Muscle of arm (tissue), 12 donors: ENCODE data around the gene LPIN1. TPM values are rescaled to one million over a fixed set of nuclear protein-coding genes. Genes with fewer than 3 reads are reported as not detected.

Experiments used
- DNase-seq: peaks from one replicate; pipeline ENCODE4 v3.0.0-alpha.2; 2013
- polyA plus RNA-seq, 12 donors: library from polyadenylated mRNA; unstranded; fragments of 120-200 nt; gene quantifications; one replicate each; pipeline ENCODE4 v1.2.1, GENCODE V29; 2013; ENCODE audit not compliant: insufficient read length in 12 of 12

Gene LPIN1
- polyA plus RNA-seq, 12 donors: 13.8 to 207 (median 21.0) TPM

GRCh38 chr2:11742702-11743357, 3.6 kb upstream of the LPIN1 start:
- no peak for DNase-seq

DNA sequence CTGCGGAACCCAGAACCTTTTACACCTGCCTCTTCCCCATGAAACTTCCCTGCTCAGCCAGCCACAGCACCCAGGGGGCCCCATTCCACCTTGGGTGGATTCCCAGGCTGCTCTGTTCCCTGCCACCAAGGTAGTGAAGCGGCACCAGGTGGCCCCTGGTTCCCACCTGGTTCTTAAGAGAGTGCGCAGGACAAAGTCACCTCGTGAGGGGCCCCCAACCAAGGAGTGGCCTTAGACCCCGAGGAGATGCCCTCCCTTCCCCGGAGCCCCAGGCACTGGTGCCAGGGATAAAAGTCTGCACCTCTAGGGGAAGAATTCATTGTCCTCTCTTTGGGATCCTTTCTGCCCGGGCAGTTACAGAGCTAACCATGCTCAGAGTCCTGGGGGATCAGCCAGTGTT, 3.1 kb upstream of the LPIN1 start:
- DNase-seq: no peak

GRCh38 chr2:11743846-11744553, 2.4 kb upstream of the LPIN1 start:
- DNase-seq: peak; percentile 93

- DNase-seq: peak; percentile 25
Measured at GRCh38 chr2:11744631-11745394, 1.6 kb upstream of the LPIN1 start.

DNA sequence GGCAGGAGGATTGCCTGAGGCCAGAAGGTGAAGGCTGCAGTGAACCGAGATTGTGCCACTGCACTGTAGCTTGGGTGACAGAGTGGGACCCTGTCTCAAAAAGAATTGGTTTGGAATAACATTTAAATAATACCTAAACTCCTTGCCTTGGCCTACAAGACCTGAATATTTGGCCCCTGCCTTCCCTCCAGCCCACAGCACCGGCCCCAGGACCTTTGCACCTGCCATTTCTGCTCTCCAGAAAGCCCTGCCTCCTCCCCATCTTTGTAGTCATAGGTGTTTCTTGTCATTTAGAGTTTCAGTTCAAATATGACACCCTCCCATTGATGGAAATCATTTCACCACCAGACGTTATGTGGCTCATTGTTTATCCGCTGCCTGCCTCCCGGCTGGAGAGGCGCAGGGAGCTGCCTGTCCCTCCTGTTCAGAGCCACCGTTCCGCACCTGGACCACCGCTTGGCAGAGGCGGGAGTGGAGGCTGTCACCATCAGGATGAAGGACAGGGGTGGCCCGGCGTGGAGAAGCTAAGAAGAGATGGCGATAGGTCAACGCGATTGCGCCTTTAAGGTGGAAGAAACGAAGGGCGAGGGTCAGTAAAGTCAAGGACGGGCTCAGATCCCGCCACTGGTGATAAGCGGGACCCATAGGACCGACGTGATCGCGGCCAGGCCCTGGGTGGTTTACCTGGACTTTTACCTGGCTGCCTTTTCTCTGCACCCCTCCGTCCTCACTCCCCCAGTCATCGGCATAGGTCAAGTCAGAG, 638 bp upstream of the LPIN1 start:
- no peak for DNase-seq

- DNase-seq: peak; percentile 26
Measured at GRCh38 chr2:11746807-11747459, 501 bp downstream of the LPIN1 start.

DNA sequence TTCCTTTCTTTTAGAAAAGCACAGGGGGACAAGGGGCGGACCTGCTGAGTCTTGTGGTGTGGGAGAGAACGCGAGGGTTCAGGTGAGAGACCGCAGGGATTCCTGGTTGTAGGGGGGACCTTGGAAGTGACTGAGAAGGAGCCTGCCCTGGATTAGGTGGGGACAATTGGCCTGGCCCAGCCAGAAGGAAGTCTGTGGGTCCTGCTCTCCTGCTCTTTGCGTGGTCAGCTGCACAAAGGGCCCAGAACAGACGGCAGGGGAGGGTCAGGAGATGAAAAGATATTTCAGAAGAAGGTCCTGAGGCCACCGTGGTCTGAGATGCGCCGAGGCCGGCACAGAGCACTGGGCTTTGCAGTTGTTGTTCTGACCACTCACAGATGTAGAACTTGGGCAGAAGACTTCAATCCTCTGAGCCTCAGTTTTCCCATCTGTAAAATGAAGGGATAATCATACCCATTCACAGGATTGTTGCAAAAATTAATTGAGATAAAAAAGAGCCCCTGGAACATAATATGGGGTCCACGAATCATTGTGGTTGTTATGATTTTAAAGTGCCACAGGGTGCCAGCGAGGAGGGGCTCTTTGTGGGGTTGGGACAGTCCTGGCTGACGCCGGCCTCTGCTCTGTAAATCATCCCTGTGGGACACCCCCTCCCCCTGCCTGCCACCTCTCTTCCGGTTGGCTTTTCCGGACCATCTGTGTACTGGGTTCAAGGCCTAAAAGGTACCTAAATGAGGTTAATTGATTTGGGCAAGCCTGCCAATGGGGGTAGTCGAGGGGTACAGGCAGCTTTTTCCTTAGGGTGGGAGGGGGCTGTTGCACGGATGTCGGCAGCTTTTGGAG, 1.8 kb downstream of the LPIN1 start:
- DNase-seq: no peak

DNA sequence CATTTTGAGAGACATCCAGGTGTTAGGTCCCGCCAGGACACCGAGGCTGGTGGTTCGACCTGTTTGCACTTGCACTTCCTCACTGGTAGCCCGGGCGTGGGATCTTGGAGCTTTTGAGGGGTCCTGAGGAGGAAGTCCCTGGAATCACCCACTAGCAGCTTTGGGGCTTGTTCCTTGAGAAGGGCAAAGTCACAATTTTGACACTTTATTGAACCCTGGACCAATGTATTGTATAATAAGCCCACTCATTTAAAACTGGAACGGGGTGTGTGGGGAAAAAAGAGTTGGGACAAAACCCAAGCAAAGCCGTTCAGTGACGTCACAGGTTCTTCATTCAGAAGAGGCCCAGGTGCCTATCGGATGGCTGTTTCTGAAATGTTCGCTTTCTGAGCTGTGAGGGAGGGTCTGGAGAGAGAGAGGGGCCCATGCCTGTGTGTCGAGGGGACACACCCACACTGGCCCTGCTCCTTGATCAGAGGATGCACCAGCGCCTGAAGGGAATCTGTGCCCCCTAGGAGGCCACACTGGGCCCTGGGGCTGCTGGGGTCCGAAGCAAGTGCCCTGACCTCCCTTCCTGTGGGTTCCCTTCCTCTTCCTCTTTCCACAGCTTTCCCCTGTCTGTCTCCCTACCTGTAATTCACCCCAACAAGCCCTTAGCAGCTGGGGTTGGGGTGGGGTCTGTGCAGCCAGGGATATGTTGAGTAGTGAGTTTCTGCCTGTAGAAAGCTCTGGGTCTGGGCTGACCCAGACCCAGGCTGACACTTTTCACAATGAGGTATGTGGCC, 2.6 kb downstream of the LPIN1 start:
- DNase-seq: no peak

- no peak for DNase-seq
Measured at GRCh38 chr2:11749646-11750349, 3.4 kb downstream of the LPIN1 start.

- DNase-seq: no peak
Measured at GRCh38 chr2:11750422-11750821, 4.0 kb downstream of the LPIN1 start.

- no peak for DNase-seq
Measured at GRCh38 chr2:11750917-11751316, 4.5 kb downstream of the LPIN1 start.

DNA sequence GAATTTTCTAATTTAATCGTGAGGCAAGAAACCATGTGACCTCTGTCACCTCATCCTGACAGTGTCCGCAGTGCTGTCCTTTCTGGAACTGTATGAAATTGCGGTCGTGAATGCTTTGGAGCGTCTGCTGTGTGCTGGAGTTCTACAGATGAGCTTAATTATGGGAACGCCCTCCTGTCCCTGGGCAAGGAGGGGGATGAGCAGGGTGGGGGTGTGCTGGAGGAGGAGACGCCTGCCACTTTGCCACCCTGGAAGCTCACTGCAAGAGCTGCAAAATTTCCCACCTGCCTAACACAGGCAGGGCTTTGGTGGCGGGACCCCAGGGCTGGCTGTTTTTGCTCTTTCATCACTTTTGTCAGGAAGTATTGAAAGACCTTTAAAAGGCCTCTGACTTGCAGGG, 6.5 kb downstream of the LPIN1 start:
- DNase-seq: no peak

- DNase-seq: no peak
Measured at GRCh38 chr2:11753452-11753885, 7.0 kb downstream of the LPIN1 start.

- no peak for DNase-seq
Measured at GRCh38 chr2:11753886-11754699, 7.7 kb downstream of the LPIN1 start.

DNA sequence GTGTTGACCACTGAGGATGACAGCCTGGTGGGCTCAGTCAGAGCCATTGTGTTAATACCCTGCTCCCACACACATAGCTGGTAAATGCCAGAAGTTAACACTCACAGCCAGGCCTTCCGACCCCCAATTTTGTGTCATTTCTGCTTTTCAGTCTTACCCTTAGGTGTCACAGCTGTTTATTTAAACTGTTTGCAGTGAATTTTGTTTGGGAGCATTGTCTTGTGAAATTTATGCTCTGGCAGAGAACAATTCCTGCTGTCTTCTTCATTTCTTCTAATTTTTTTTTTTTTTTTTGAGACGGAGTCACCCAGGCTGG, 8.2 kb downstream of the LPIN1 start:
- no peak for DNase-seq

GRCh38 chr2:11757101-11757500, 10.7 kb downstream of the LPIN1 start:
- DNase-seq: no peak

GRCh38 chr2:11758187-11758586, 11.8 kb downstream of the LPIN1 start:
- DNase-seq: no peak

DNA sequence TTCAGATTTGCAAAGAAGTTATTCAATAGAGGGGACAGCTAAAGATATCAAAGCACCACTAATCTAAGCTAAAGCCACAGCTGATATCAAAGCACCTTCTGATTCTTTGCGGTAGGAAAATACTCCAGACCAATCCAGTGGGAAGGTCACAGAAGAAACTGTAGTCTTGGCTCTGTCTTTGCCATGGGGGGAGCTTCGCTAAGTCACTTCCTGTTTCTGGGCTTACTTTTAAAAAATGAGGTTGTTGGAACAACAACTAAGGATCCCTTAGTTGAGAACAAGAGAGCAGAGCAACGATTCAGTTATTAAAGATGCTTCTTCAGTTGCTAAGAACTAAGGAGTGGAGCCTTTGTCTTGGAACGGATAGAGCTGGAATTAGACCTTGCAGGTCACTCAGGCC, 12.2 kb downstream of the LPIN1 start:
- DNase-seq: no peak
